BJ (cell line): ENCODE results near the gene ZNF283. TPM values are rescaled to one million over a fixed set of nuclear protein-coding genes. Genes with fewer than 3 reads are reported as not detected.

Experiments used
- CTCF ChIA-PET: fragments of 350-600 bp; formaldehyde crosslinking; extraction: SDS; loops from one replicate; lab custom pipeline; 2021; ENCODE audit warnings: antibody characterized with exemption, inconsistent platforms; lab: Yijun Ruan, JAX
- POLR2A ChIA-PET: fragments of 300-600 bp; sonication (Branson Sonifier 250); formaldehyde crosslinking; extraction: SDS; loops from one replicate; lab custom pipeline; 2021; ENCODE audit warnings: antibody characterized with exemption; lab: Charles Lee
- DNase-seq: peaks from one replicate; pipeline ENCODE4 v3.0.0-alpha.2; 2011; ENCODE audit warnings: low read depth
- H3K27me3 ChIP-seq: 2 replicates; pipeline ENCODE4 v1.6.0; 2011; ENCODE audit warnings: low read length; ENCODE audit not compliant: control insufficient read depth, insufficient read depth
- H3K36me3 ChIP-seq: 2 replicates; pipeline ENCODE4 v1.5.1; 2011; ENCODE audit warnings: low read length; ENCODE audit not compliant: control insufficient read depth, insufficient read depth
- H3K4me3 ChIP-seq: 2 replicates; pipeline ENCODE4 v1.5.1; 2011; ENCODE audit warnings: low read depth, mild to moderate bottlenecking, control low read depth, low read length
- polyA minus RNA-seq: library from RNA; depleted of rRNA, polyadenylated mRNA; stranded (reverse); fragments of >200 nt; gene quantifications from 2 replicates; pipeline ENCODE4 v1.2.3, GENCODE V29; 2011; rRNA and poly(A)+ RNA removed
- polyA plus RNA-seq: library from polyadenylated mRNA; depleted of rRNA; stranded (reverse); fragments of >200 nt; gene quantifications from 2 replicates; pipeline ENCODE4 v1.2.3, GENCODE V29; 2011; rRNA removed
- TF ChIP-seq, protein P1 (sequence below): IDR thresholded peaks from 2 replicates; pipeline ENCODE4 v1.5.1; 2011; ENCODE audit warnings: low read depth, mild to moderate bottlenecking, control low read depth, inconsistent platforms, low read length, moderate library complexity; ENCODE audit not compliant: insufficient read depth

Gene ZNF283
- polyA plus RNA-seq (3.0 and 4.3 TPM in 2 replicates), polyA minus RNA-seq (4.3 and 5.8 TPM in 2 replicates)

DNA sequence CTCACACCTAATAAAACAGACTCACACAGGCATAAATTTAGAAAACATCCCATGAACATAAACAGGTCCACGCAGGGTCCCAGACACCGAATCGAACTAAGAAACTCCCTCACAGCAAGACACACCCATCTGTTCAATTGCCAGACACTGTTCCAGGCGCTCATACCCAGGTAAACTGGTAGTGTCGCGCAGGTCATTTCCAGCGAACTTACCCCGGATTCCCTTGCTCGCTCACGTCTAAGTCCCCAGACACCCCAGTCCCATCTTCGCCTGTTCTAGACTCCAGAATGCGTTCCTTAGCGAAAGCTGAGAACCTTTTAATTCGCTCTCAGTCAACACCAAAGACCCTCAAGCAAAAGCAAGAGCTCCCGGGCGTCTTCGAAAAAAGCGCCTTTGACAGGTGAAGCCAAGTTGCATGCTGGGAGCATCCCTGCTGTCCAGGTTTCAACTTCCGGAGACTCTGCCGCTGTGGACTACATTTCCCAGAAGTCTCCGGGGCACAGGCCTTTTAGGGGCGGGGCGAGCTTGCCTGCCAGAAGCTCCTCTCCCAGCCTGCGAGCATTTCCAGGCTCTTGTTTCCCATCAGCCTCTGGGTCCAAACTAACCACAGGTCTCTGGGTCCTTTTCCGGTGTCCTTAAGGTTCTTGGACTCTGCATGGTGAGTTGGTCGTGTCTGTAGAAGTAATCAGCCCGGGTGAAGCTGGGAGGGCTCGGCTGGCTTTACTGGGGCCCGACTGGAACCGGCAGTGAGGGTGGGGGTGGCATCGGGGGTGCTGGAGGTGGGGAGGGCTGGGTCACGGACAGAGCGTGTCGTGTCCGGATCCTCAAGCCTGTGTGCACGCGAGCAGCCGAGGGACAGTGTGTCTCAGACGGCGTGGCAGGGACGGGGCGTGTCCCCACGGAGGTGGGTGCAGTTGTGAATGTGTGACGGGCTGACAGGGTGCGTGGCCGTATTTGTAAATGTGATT is at the start of gene ZNF283:
Gene ZNF283, plus strand, starts transcription at position 535 of the 968 bp plus-strand sequence. CDS start 6,184 bp downstream, outside the sequence.
- no peaks in the 10 kb centered on the region for H3K36me3 ChIP-seq
- POLR2A ChIA-PET, result no interaction called here
- TF ChIP-seq, protein P1, sequence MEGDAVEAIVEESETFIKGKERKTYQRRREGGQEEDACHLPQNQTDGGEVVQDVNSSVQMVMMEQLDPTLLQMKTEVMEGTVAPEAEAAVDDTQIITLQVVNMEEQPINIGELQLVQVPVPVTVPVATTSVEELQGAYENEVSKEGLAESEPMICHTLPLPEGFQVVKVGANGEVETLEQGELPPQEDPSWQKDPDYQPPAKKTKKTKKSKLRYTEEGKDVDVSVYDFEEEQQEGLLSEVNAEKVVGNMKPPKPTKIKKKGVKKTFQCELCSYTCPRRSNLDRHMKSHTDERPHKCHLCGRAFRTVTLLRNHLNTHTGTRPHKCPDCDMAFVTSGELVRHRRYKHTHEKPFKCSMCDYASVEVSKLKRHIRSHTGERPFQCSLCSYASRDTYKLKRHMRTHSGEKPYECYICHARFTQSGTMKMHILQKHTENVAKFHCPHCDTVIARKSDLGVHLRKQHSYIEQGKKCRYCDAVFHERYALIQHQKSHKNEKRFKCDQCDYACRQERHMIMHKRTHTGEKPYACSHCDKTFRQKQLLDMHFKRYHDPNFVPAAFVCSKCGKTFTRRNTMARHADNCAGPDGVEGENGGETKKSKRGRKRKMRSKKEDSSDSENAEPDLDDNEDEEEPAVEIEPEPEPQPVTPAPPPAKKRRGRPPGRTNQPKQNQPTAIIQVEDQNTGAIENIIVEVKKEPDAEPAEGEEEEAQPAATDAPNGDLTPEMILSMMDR, result no peak
- DNase-seq, result peak; percentile 53
- no peaks in the 10 kb centered on the region for H3K27me3 ChIP-seq
- H3K4me3 ChIP-seq, result peak within 1 kb of the TSS; percentile 65
- CTCF ChIA-PET, result interaction anchor here (1.6 kb wide), 1 partner anchor 10 kb away, joined by 3 read pairs; no protein-coding TSS in a partner anchor

- TF ChIP-seq, protein P1, result no peak
- H3K27me3 ChIP-seq, result peaks cover 2% of the 10 kb centered on the region; the same call in 1 of the 2 replicates
- ChIA-PET POLR2A (no interaction called here), CTCF (interaction anchor here (1.5 to 6.1 kb wide), 5 partner anchors 11 to 35 kb away, joined by 6 to 71 read pairs (median 8); no protein-coding TSS in a partner anchor)
- H3K4me3 ChIP-seq, result no peak overlapping the region
- no peaks in the 10 kb centered on the region for H3K36me3 ChIP-seq
- no peak for DNase-seq
Observed at GRCh38 chr19:43778651-43779050, 48.5 kb upstream of the ZNF283 start.

DNA sequence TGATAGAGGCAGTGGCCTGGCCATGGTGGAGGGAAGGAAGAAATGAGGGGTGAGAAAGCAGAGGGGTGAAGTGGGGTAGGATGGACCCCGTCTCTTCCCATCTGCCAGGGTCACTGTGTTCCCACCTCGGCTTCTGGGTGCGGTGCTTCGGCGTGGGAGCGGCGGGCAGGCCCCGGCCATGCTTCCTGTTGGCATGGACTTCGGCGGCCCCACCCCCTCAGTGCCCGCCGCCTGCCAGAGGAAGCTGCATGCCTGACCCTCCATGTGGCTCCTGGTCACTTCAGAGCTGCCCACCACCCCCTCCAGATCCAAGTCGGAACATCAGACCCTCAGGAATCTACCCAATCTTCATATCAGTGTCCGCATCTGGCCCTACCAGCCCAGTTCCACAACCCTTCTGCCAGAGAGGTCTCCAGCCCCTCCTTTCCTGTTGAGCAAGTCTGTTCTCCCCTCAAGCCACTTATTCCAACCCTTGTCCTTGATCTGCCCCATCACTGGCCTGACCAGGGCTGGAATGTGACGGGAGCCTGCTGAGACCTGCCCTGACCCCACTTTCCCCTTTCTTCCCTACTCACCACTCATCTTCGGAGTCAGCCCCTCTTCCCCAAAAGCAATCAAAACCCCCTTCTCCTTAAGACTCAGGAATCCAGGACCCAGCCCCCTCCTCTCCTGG is 47.8 kb upstream of the ZNF283 start:
- TF ChIP-seq, protein P1, result no peak
- Histone ChIP-seq H3K27me3 (peaks cover 2% of the 10 kb centered on the region; the same call in 1 of the 2 replicates), H3K4me3 (no peak overlapping the region), H3K36me3 (no peaks in the 10 kb centered on the region)
- no peak for DNase-seq
- ChIA-PET POLR2A (no interaction called here), CTCF (interaction anchor here (1.5 to 6.1 kb wide), 6 partner anchors 11 to 36 kb away, joined by 6 to 71 read pairs (median 8); no protein-coding TSS in a partner anchor)

DNA sequence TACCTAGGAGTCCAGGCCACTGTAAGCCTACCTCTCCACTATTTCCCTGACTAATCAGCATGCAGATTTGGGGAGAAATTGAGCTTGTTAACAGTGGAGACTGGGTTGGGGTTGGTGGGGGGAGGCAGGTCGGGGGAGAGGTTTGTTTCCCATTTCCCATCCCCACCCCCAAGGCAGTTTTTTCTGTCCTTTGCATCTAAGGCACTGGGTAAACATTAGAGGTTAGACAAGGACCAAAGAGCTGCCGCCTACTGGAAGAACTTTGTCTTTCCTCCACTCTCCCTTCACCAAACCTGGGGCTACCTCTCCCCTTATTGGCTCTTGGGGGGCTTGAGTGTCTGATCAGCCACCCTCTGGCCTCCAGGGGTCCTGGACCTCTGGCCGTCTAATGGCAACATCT is 47.3 kb upstream of the ZNF283 start:
- Histone ChIP-seq H3K4me3 (no peak overlapping the region), H3K27me3 (no peaks in the 10 kb centered on the region; the same call in 1 of the 2 replicates), H3K36me3 (no peaks in the 10 kb centered on the region)
- POLR2A ChIA-PET, result no interaction called here
- TF ChIP-seq, protein P1, result 0 out of 2 replicates have a peak, but pooled peaks have one; percentile 8
- CTCF ChIA-PET, result interaction anchor here (1.2 to 3.0 kb wide), 4 partner anchors 12 to 35 kb away, joined by 5 to 15 read pairs (median 8); no protein-coding TSS in a partner anchor
- no peak for DNase-seq
